NB4 (cell line): ENCODE data around the gene ITPK1.

Experiments used
- POLR2A ChIP-seq: IDR thresholded peaks from 2 replicates; pipeline ENCODE4 v1.6.1; 2011; ENCODE audit warnings: mild to moderate bottlenecking; ENCODE audit not compliant: insufficient read length; ENCODE audit errors: extremely low read depth
- TF ChIP-seq, protein P1 (sequence below): IDR thresholded peaks from one replicate; pipeline ENCODE4 v1.5.1; 2012; ENCODE audit warnings: low read depth, low read length
- TF ChIP-seq, protein P2 (sequence below): IDR thresholded peaks from 2 replicates; pipeline ENCODE4 v1.6.1; 2011; ENCODE audit warnings: low read depth, low read length

DNA sequence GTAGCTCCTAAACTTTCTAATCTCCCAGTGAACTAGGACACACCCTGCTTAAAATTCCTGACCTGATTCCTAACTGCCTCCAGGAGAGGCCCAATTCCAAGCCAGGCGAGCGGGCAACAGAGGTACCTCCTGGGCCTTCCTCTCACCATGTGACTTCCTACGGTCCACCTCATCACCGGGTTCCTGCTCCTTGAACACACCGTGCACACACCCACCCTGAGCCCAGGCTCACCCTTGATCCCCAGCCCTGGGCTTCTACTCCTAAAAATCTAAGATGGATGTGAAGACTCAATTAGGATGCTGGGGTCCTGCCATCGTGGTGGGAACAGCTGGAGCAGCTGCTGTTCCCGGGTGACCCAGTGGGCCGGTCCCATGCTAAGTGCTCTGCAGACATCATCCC, 124.2 kb downstream of the ITPK1 start:
- TF ChIP-seq POLR2A: no peak
- TF ChIP-seq, protein P1, sequence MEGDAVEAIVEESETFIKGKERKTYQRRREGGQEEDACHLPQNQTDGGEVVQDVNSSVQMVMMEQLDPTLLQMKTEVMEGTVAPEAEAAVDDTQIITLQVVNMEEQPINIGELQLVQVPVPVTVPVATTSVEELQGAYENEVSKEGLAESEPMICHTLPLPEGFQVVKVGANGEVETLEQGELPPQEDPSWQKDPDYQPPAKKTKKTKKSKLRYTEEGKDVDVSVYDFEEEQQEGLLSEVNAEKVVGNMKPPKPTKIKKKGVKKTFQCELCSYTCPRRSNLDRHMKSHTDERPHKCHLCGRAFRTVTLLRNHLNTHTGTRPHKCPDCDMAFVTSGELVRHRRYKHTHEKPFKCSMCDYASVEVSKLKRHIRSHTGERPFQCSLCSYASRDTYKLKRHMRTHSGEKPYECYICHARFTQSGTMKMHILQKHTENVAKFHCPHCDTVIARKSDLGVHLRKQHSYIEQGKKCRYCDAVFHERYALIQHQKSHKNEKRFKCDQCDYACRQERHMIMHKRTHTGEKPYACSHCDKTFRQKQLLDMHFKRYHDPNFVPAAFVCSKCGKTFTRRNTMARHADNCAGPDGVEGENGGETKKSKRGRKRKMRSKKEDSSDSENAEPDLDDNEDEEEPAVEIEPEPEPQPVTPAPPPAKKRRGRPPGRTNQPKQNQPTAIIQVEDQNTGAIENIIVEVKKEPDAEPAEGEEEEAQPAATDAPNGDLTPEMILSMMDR: no peak
- TF ChIP-seq, protein P2, sequence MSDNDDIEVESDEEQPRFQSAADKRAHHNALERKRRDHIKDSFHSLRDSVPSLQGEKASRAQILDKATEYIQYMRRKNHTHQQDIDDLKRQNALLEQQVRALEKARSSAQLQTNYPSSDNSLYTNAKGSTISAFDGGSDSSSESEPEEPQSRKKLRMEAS: no peak
